ENCODE measurements around the gene PPP2R5C.

DNA sequence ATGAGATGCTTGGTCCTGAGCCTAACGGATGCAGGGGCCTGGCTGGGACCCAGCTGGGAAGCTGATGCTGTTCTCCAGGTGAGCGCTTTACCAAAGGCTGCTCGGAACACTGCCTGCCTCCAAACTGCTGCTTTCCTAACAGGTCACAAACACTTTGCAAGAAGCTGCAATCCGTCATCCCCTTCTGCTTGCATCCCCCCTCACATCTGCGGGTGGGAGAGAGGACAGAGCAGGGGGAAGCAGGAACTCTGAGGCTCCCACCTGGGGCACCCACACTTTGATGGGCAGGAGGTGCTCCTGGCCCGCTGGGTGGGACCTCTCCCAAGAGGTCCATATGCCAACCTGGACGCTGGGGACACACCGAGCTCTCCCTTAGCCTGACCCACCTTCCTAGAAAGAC, 24.9 kb upstream of the PPP2R5C start:
- TF ChIP-seq POLR2A (IDR thresholded peaks at IDR 0.05; ENCODE audit: low read depth, low read length): no peak
- no peak for TF ChIP-seq MXI1 (IDR thresholded peaks at IDR 0.05; ENCODE audit: borderline replicate concordance, low read depth, low read length)
- TF ChIP-seq, protein P1, sequence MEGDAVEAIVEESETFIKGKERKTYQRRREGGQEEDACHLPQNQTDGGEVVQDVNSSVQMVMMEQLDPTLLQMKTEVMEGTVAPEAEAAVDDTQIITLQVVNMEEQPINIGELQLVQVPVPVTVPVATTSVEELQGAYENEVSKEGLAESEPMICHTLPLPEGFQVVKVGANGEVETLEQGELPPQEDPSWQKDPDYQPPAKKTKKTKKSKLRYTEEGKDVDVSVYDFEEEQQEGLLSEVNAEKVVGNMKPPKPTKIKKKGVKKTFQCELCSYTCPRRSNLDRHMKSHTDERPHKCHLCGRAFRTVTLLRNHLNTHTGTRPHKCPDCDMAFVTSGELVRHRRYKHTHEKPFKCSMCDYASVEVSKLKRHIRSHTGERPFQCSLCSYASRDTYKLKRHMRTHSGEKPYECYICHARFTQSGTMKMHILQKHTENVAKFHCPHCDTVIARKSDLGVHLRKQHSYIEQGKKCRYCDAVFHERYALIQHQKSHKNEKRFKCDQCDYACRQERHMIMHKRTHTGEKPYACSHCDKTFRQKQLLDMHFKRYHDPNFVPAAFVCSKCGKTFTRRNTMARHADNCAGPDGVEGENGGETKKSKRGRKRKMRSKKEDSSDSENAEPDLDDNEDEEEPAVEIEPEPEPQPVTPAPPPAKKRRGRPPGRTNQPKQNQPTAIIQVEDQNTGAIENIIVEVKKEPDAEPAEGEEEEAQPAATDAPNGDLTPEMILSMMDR (conservative IDR thresholded peaks at IDR 0.05; ENCODE audit: low read depth, low read length): no peak
- TF ChIP-seq RAD21 (IDR thresholded peaks at IDR 0.05; ENCODE audit: low read length): no peak
- TF ChIP-seq, protein P2, sequence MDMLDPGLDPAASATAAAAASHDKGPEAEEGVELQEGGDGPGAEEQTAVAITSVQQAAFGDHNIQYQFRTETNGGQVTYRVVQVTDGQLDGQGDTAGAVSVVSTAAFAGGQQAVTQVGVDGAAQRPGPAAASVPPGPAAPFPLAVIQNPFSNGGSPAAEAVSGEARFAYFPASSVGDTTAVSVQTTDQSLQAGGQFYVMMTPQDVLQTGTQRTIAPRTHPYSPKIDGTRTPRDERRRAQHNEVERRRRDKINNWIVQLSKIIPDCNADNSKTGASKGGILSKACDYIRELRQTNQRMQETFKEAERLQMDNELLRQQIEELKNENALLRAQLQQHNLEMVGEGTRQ (IDR thresholded peaks at IDR 0.05; ENCODE audit: low read depth, low read length): no peak
- no peak for TF ChIP-seq SMC3 (IDR thresholded peaks at IDR 0.05; ENCODE audit: low read depth, low read length)
- TF ChIP-seq BHLHE40 (IDR thresholded peaks at IDR 0.05; ENCODE audit: low read depth, low read length): no peak
- TF ChIP-seq FOS (IDR thresholded peaks at IDR 0.05; ENCODE audit: low read depth, low read length): no peak
- TF ChIP-seq MAZ (IDR thresholded peaks at IDR 0.05; ENCODE audit: borderline replicate concordance, low read depth, low read length): no peak
- TF ChIP-seq NFE2L2 (IDR thresholded peaks at IDR 0.05; ENCODE audit: low read depth, low read length): no peak
- no peak for TF ChIP-seq CEBPB (IDR thresholded peaks at IDR 0.05; ENCODE audit: low read depth, low read length)
- no peak for TF ChIP-seq CHD1 (IDR thresholded peaks at IDR 0.05; ENCODE audit: low read depth, low read length)
- TF ChIP-seq, protein P3, sequence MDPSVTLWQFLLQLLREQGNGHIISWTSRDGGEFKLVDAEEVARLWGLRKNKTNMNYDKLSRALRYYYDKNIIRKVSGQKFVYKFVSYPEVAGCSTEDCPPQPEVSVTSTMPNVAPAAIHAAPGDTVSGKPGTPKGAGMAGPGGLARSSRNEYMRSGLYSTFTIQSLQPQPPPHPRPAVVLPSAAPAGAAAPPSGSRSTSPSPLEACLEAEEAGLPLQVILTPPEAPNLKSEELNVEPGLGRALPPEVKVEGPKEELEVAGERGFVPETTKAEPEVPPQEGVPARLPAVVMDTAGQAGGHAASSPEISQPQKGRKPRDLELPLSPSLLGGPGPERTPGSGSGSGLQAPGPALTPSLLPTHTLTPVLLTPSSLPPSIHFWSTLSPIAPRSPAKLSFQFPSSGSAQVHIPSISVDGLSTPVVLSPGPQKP (IDR thresholded peaks at IDR 0.05; ENCODE audit: borderline replicate concordance, low read depth, low read length): no peak
